CD14-positive monocyte (primary cell): ENCODE data around the gene PFKP. TPM values are rescaled to one million over a fixed set of nuclear protein-coding genes. Genes with fewer than 3 reads are reported as not detected.
A peak's percentile ranks its signal among the peaks of the same experiment; 100 is the strongest.

Source experiments
- DNase-seq, 3 donors: peaks; one replicate each; pipeline ENCODE4 v3.0.0-alpha.2; 2011 to 2022
- H2AFZ ChIP-seq: 2 replicates; pipeline ENCODE4 v1.6.0; 2012; ENCODE audit warnings: mild to moderate bottlenecking, low read depth, low read length, inconsistent platforms; ENCODE audit not compliant: insufficient read depth, poor library complexity, severe bottlenecking
- H3K27ac ChIP-seq, 2 donors: 1 replicate in 1 of 2; 2 replicates in 1 of 2; pipeline ENCODE4 v1.5.1; 2012 to 2013; ENCODE audit warnings: low read length in 2 of 2, control low read depth in 1 of 2, inconsistent platforms in 1 of 2, low read depth in 1 of 2, mild to moderate bottlenecking in 1 of 2
- H3K27me3 ChIP-seq, 2 donors: one replicate each; pipeline versions ENCODE4 v1.6.0 to v1.6.1; 2011 to 2013; ENCODE audit warnings: low read length in 2 of 2; ENCODE audit not compliant: control insufficient read depth in 2 of 2, insufficient read depth in 2 of 2
- H3K36me3 ChIP-seq, 2 donors: replicated peaks in 1 of 2; 1 replicate in 1 of 2; 2 replicates in 1 of 2; pipeline versions ENCODE4 v1.5.1 to v1.6.1; 2012 to 2013; ENCODE audit warnings: low read length in 2 of 2, control low read depth in 1 of 2, inconsistent platforms in 1 of 2, mild to moderate bottlenecking in 1 of 2; ENCODE audit not compliant: insufficient read depth in 2 of 2, control insufficient read depth in 1 of 2
- H3K4me1 ChIP-seq, 2 donors: 1 replicate in 1 of 2; 2 replicates in 1 of 2; pipeline versions ENCODE4 v1.5.1 to v1.6.1; 2012 to 2013; ENCODE audit warnings: low read length in 2 of 2, control low read depth in 1 of 2, inconsistent platforms in 1 of 2, mild to moderate bottlenecking in 1 of 2, moderate library complexity in 1 of 2; ENCODE audit not compliant: insufficient read depth in 2 of 2, control insufficient read depth in 1 of 2
- H3K4me2 ChIP-seq: replicated peaks from 2 replicates; pipeline ENCODE3; 2012; ENCODE audit warnings: low read length, moderate library complexity, mild to moderate bottlenecking; ENCODE audit not compliant: poor library complexity, severe bottlenecking; ENCODE audit errors: extremely low read depth
- H3K4me3 ChIP-seq, 3 experiments: fragments of 200-600 bp in 1 of 3; sonication (generic) in 1 of 3; replicated peaks in 1 of 3; 1 replicate in 2 of 3; 2 replicates in 1 of 3; pipeline ENCODE4 v1.5.1; 2011 to 2013; ENCODE audit warnings: low read length in 3 of 3, mild to moderate bottlenecking in 3 of 3, control low read depth in 2 of 3, low read depth in 2 of 3, inconsistent platforms in 1 of 3, moderate library complexity in 1 of 3
- H3K79me2 ChIP-seq: 2 replicates; pipeline ENCODE4 v1.6.0; 2012; ENCODE audit warnings: mild to moderate bottlenecking, control low read depth, inconsistent platforms, low read length, moderate library complexity; ENCODE audit not compliant: insufficient read depth
- H3K9ac ChIP-seq: 2 replicates; pipeline ENCODE4 v1.6.0; 2017; ENCODE audit warnings: low read length, mild to moderate bottlenecking; ENCODE audit not compliant: insufficient read depth, poor library complexity, severe bottlenecking
- H3K9me3 ChIP-seq, 2 donors: replicated peaks in 1 of 2; 1 replicate in 1 of 2; 2 replicates in 1 of 2; pipeline versions ENCODE4 v1.5.1 to v1.6.1; 2012 to 2013; ENCODE audit warnings: low read length in 2 of 2, control low read depth in 1 of 2; ENCODE audit not compliant: control insufficient read depth in 1 of 2, insufficient read depth in 1 of 2
- H4K20me1 ChIP-seq: 2 replicates; pipeline ENCODE4 v1.6.0; 2012; ENCODE audit warnings: mild to moderate bottlenecking, low read length, control low read depth, moderate library complexity; ENCODE audit not compliant: insufficient read depth
- H3K27ac Mint-ChIP-seq, 7 donors: one replicate each; pipeline ENCODE4 v1.8.0; 2020; ENCODE audit warnings: mild to moderate bottlenecking in 7 of 7, mixed read lengths in 7 of 7, moderate library complexity in 6 of 7, inconsistent platforms in 2 of 7
- H3K27me3 Mint-ChIP-seq, 3 donors: one replicate each; pipeline ENCODE4 v1.8.0; 2021 to 2022; ENCODE audit warnings: low read depth in 3 of 3, mild to moderate bottlenecking in 3 of 3, mixed read lengths in 3 of 3, moderate library complexity in 3 of 3, inconsistent platforms in 1 of 3
- H3K36me3 Mint-ChIP-seq, 2 donors: one replicate each; pipeline ENCODE4 v1.8.0; 2020; ENCODE audit warnings: mixed read lengths in 2 of 2, inconsistent platforms in 1 of 2, mild to moderate bottlenecking in 1 of 2
- H3K4me1 Mint-ChIP-seq: one replicate; pipeline ENCODE4 v1.8.0; 2020; ENCODE audit warnings: mild to moderate bottlenecking, mixed read lengths
- H3K4me3 Mint-ChIP-seq, 2 donors: one replicate each; pipeline ENCODE4 v1.8.0; 2020; ENCODE audit warnings: mild to moderate bottlenecking in 2 of 2, mixed read lengths in 2 of 2, moderate library complexity in 1 of 2
- H3K9me3 Mint-ChIP-seq, 7 donors: one replicate each; pipeline ENCODE4 v1.8.0; 2020 to 2022; ENCODE audit warnings: mixed read lengths in 7 of 7, mild to moderate bottlenecking in 6 of 7, moderate library complexity in 6 of 7, inconsistent platforms in 2 of 7
- CTCF ChIP-seq: fragments of 200-600 bp; IDR thresholded peaks from one replicate; pipeline ENCODE4 v1.8.0; 2022; ENCODE audit warnings: antibody characterized with exemption, mild to moderate bottlenecking
- WGBS: methylation state at CpG from one replicate; pipeline ENCODE4 v1.1.5; 2013; ENCODE audit warnings: missing lambda C conversion rate; ENCODE audit not compliant: insufficient coverage; 5-methylcytosine and 5-hydroxymethylcytosine counted together
- intact Hi-C, 2 donors: fragments of 100-400 bp; cut with micrococcal nuclease; formaldehyde crosslinking; loops; one replicate each; pipeline versions ENCODE4 v1.15.0 to v1.15.1; 2023
- polyA plus RNA-seq, 3 donors: library from polyadenylated mRNA; depleted of rRNA in 1 of 3; unstranded in 2 of 3; stranded (reverse) in 1 of 3; fragments of 300-500 nt in 2 of 3; fragments of >200 nt in 1 of 3; fragmentation: Illumina TruSeq in 2 of 3; gene quantifications; 1 replicate in 2 of 3; 2 replicates in 1 of 3; pipeline ENCODE4 v1.2.3, GENCODE V29; 2012 to 2021

PFKP gene
- polyA plus RNA-seq, 3 donors: 6.5 to 14.2 (median 8.1) TPM

- Histone ChIP-seq H3K79me2 (no peaks in the 10 kb centered on the region), H3K36me3 (peaks cover 93 to 100% of the 10 kb centered on the region in 2 donors), H3K4me3 (no peak overlapping the region), H3K27ac (no peak overlapping the region), H3K9me3 (no peaks in the 10 kb centered on the region), H2AFZ (no peak overlapping the region), H3K27me3 (no peaks in the 10 kb centered on the region), H3K9ac (no peak overlapping the region), H3K4me2 (no peak overlapping the region), H4K20me1 (no peaks in the 10 kb centered on the region), H3K4me1 (no peaks in the 10 kb centered on the region)
- no peak for DNase-seq
- intact Hi-C loops: no loop called here
- 99% methylated on average over 7 of the region's 8 CpGs for WGBS
- no peaks in the 10 kb centered on the region for H3K4me1 Mint-ChIP-seq
- H3K4me3 Mint-ChIP-seq: no peak overlapping the region
- H3K9me3 Mint-ChIP-seq: no peaks in the 10 kb centered on the region
- peaks cover 0 to 2% (median 0%) of the 10 kb centered on the region in 3 donors for H3K27me3 Mint-ChIP-seq
- H3K36me3 Mint-ChIP-seq: peaks cover 93 to 99% of the 10 kb centered on the region in 2 donors
- no peak for TF ChIP-seq CTCF
- no peak overlapping the region for H3K27ac Mint-ChIP-seq
Measured at GRCh38 chr10:3146289-3146688, 78.9 kb downstream of the PFKP start.

- TF ChIP-seq CTCF: no peak
- H3K4me3 ChIP-seq: no peak overlapping the region
- peaks cover 92 to 98% of the 10 kb centered on the region in 2 donors for H3K36me3 Mint-ChIP-seq
- H3K27ac ChIP-seq: no peak overlapping the region
- H3K4me3 Mint-ChIP-seq: no peak overlapping the region
- H2AFZ ChIP-seq: no peak overlapping the region
- H3K9me3 ChIP-seq: no peaks in the 10 kb centered on the region
- H3K27me3 Mint-ChIP-seq: peaks cover 0 to 2% (median 0%) of the 10 kb centered on the region in 3 donors
- H3K79me2 ChIP-seq: no peaks in the 10 kb centered on the region
- H3K27ac Mint-ChIP-seq: peak overlapping the region in 1 of 7 donors; percentile 76
- no peak overlapping the region for H3K9ac ChIP-seq
- WGBS: 100% methylated on average over 3 of the region's 17 CpGs
- H3K4me1 Mint-ChIP-seq: no peaks in the 10 kb centered on the region
- peaks cover 89 to 100% of the 10 kb centered on the region in 2 donors for H3K36me3 ChIP-seq
- DNase-seq: no peak
- H3K9me3 Mint-ChIP-seq: no peaks in the 10 kb centered on the region
- no peaks in the 10 kb centered on the region for H3K4me1 ChIP-seq
- H3K4me2 ChIP-seq: no peak overlapping the region
- H4K20me1 ChIP-seq: no peaks in the 10 kb centered on the region
- no peaks in the 10 kb centered on the region for H3K27me3 ChIP-seq
- intact Hi-C loops: no loop called here
Measured at GRCh38 chr10:3147117-3147820, 79.9 kb downstream of the PFKP start.
